Measurements from ENCODE around the gene RANBP9. TPM values are rescaled to one million over a fixed set of nuclear protein-coding genes. Genes with fewer than 3 reads are reported as not detected.

RANBP9 gene
- total and polyA plus RNA-seq, 2 of the 13 experiments (the other 11 are each of a cell fraction or from before 2014, with no cell fraction given) = 26.6 to 30.6 TPM

GRCh38 chr6:13604546-13605416 lies 106.9 kb downstream of the RANBP9 start (continued):
- TF ChIP-seq REST (IDR thresholded peaks at IDR 0.05; ENCODE audit: borderline replicate concordance in 1 of 2, low read depth in 1 of 2, low read length in 2 of 2) = peak in 1 of 2 experiments; percentile 56; a peak in 1 of 4 replicates
- peak; percentile 21 for TF ChIP-seq XRCC5 (optimal IDR thresholded peaks at IDR 0.05; ENCODE audit: low read length)
- TF ChIP-seq FIP1L1 (IDR thresholded peaks at IDR 0.05; ENCODE audit: borderline replicate concordance, insufficient read depth, low read depth, low read length) = no peak
- TF ChIP-seq, protein P1, sequence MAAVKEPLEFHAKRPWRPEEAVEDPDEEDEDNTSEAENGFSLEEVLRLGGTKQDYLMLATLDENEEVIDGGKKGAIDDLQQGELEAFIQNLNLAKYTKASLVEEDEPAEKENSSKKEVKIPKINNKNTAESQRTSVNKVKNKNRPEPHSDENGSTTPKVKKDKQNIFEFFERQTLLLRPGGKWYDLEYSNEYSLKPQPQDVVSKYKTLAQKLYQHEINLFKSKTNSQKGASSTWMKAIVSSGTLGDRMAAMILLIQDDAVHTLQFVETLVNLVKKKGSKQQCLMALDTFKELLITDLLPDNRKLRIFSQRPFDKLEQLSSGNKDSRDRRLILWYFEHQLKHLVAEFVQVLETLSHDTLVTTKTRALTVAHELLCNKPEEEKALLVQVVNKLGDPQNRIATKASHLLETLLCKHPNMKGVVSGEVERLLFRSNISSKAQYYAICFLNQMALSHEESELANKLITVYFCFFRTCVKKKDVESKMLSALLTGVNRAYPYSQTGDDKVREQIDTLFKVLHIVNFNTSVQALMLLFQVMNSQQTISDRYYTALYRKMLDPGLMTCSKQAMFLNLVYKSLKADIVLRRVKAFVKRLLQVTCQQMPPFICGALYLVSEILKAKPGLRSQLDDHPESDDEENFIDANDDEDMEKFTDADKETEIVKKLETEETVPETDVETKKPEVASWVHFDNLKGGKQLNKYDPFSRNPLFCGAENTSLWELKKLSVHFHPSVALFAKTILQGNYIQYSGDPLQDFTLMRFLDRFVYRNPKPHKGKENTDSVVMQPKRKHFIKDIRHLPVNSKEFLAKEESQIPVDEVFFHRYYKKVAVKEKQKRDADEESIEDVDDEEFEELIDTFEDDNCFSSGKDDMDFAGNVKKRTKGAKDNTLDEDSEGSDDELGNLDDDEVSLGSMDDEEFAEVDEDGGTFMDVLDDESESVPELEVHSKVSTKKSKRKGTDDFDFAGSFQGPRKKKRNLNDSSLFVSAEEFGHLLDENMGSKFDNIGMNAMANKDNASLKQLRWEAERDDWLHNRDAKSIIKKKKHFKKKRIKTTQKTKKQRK (IDR thresholded peaks at IDR 0.05; ENCODE audit: low read length) = no peak
- peak; percentile 83 for TF ChIP-seq TGIF2 (CRISPR knock-in tag; IDR thresholded peaks at IDR 0.05)
- TF ChIP-seq ZNF652 (CRISPR knock-in tag; IDR thresholded peaks at IDR 0.05; ENCODE audit: borderline replicate concordance, low read depth) = 0 out of 2 replicates have a peak, but pooled peaks have one; percentile 20
- TF ChIP-seq, protein P2, sequence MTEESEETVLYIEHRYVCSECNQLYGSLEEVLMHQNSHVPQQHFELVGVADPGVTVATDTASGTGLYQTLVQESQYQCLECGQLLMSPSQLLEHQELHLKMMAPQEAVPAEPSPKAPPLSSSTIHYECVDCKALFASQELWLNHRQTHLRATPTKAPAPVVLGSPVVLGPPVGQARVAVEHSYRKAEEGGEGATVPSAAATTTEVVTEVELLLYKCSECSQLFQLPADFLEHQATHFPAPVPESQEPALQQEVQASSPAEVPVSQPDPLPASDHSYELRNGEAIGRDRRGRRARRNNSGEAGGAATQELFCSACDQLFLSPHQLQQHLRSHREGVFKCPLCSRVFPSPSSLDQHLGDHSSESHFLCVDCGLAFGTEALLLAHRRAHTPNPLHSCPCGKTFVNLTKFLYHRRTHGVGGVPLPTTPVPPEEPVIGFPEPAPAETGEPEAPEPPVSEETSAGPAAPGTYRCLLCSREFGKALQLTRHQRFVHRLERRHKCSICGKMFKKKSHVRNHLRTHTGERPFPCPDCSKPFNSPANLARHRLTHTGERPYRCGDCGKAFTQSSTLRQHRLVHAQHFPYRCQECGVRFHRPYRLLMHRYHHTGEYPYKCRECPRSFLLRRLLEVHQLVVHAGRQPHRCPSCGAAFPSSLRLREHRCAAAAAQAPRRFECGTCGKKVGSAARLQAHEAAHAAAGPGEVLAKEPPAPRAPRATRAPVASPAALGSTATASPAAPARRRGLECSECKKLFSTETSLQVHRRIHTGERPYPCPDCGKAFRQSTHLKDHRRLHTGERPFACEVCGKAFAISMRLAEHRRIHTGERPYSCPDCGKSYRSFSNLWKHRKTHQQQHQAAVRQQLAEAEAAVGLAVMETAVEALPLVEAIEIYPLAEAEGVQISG (CRISPR knock-in tag; IDR thresholded peaks at IDR 0.05) = peak; percentile 82
- TF ChIP-seq ADNP (CRISPR knock-in tag; IDR thresholded peaks at IDR 0.05) = no peak
- no peak for TF ChIP-seq ZNF484 (CRISPR knock-in tag; IDR thresholded peaks at IDR 0.05; ENCODE audit: borderline replicate concordance, low read depth)
- TF ChIP-seq SP5 (CRISPR knock-in tag; IDR thresholded peaks at IDR 0.05; ENCODE audit: borderline replicate concordance, low read depth) = peak; percentile 76; the same call in 1 of the 2 replicates
- 0 out of 2 replicates have a peak, but pooled peaks have one; percentile 80 for TF ChIP-seq GTF3A (CRISPR knock-in tag; conservative IDR thresholded peaks at IDR 0.05)
- TF ChIP-seq SIN3B (IDR thresholded peaks at IDR 0.05; ENCODE audit: low read length) = no peak
- peak; percentile 30; the same call in 1 of the 2 replicates for TF ChIP-seq POLR2G (IDR thresholded peaks at IDR 0.05; ENCODE audit: low read depth, low read length)
- peak; percentile 88 for TF ChIP-seq CREB3 (CRISPR knock-in tag; IDR thresholded peaks at IDR 0.05)
- peak; percentile 98 for TF ChIP-seq MED13 (CRISPR knock-in tag; IDR thresholded peaks at IDR 0.05)
- TF ChIP-seq BHLHE40 (IDR thresholded peaks at IDR 0.05; ENCODE audit: low read length) = peak; percentile 93
- peak; percentile 71 for TF ChIP-seq GATAD1 (CRISPR knock-in tag; IDR thresholded peaks at IDR 0.05)
- TF ChIP-seq ZNF230 (CRISPR knock-in tag; IDR thresholded peaks at IDR 0.05) = peak; percentile 95; the same call in 1 of the 2 replicates
